ENCODE data around the gene SERPINB1.
"Not testable (repeated sequence)": the region's sequence is repeated elsewhere in the genome, so short reads cannot be mapped to it uniquely, and the experiment has no call there.

SERPINB1 gene

GRCh38 chr6:2841264-2842138 lies at the start of gene SERPINB1:
Gene SERPINB1 (minus strand): TSS chr6:2841863. CDS start chr6:2840586, 1,277 bp downstream.
- TF ChIP-seq POLR2AphosphoS5 (IDR thresholded peaks at IDR 0.05; ENCODE audit: borderline replicate concordance, low read depth, low read length) (no peak), EZH2 (IDR thresholded peaks at IDR 0.05) (no peak), FOXP2 (optimal IDR thresholded peaks at IDR 0.05; ENCODE audit: control extremely low read depth, extremely low read length, insufficient read depth) (no peak)
- H3K4me3 ChIP-seq = no peak within 1 kb of the TSS
- H3K9me3 ChIP-seq (ENCODE audit: low read depth, low read length) = no peaks in the 10 kb centered on the region
- H3K36me3 ChIP-seq (ENCODE audit: insufficient read depth, low read length) = no peaks in the 10 kb centered on the region
- no peak within 1 kb of the TSS for H3K9ac ChIP-seq (ENCODE audit: insufficient read length)
- H3K27ac ChIP-seq = no peak within 1 kb of the TSS
- DNase-seq (ENCODE audit: low read depth, low spot score) = no peak

GRCh38 chr6:2890976-2891767 lies 49.5 kb upstream of the SERPINB1 start:
- DNase-seq (ENCODE audit: low read depth, low spot score) = no peak
- Histone ChIP-seq H3K9me3 (ENCODE audit: low read depth, low read length) (no peaks in the 10 kb centered on the region), H3K36me3 (ENCODE audit: insufficient read depth, low read length) (no peaks in the 10 kb centered on the region), H3K9ac (ENCODE audit: insufficient read length) (no peak overlapping the region), H3K4me3 (no peak overlapping the region), H3K27ac (no peak overlapping the region)
- TF ChIP-seq POLR2AphosphoS5 (IDR thresholded peaks at IDR 0.05; ENCODE audit: borderline replicate concordance, low read depth, low read length) (no peak), FOXP2 (optimal IDR thresholded peaks at IDR 0.05; ENCODE audit: control extremely low read depth, extremely low read length, insufficient read depth) (no peak), EZH2 (IDR thresholded peaks at IDR 0.05) (no peak)

GRCh38 chr6:2885967-2886735 lies 44.5 kb upstream of the SERPINB1 start:
- H3K9me3 ChIP-seq (ENCODE audit: low read depth, low read length) = no peaks in the 10 kb centered on the region
- no peak for DNase-seq (ENCODE audit: low read depth, low spot score)
- H3K4me3 ChIP-seq = no peak overlapping the region
- no peak overlapping the region for H3K27ac ChIP-seq
- H3K9ac ChIP-seq (ENCODE audit: insufficient read length) = no peak overlapping the region
- TF ChIP-seq FOXP2 (optimal IDR thresholded peaks at IDR 0.05; ENCODE audit: control extremely low read depth, extremely low read length, insufficient read depth) (no peak), EZH2 (IDR thresholded peaks at IDR 0.05) (no peak), POLR2AphosphoS5 (IDR thresholded peaks at IDR 0.05; ENCODE audit: borderline replicate concordance, low read depth, low read length) (no peak)
- H3K36me3 ChIP-seq (ENCODE audit: insufficient read depth, low read length) = no peaks in the 10 kb centered on the region

GRCh38 chr6:2884804-2885203 lies 43.1 kb upstream of the SERPINB1 start:
- Histone ChIP-seq H3K9me3 (ENCODE audit: low read depth, low read length) (no peaks in the 10 kb centered on the region), H3K27ac (no peak overlapping the region), H3K4me3 (no peak overlapping the region), H3K36me3 (ENCODE audit: insufficient read depth, low read length) (no peaks in the 10 kb centered on the region), H3K9ac (ENCODE audit: insufficient read length) (no peak overlapping the region)
- no peak for DNase-seq (ENCODE audit: low read depth, low spot score)
- TF ChIP-seq EZH2 (IDR thresholded peaks at IDR 0.05) (no peak), POLR2AphosphoS5 (IDR thresholded peaks at IDR 0.05; ENCODE audit: borderline replicate concordance, low read depth, low read length) (no peak), FOXP2 (optimal IDR thresholded peaks at IDR 0.05; ENCODE audit: control extremely low read depth, extremely low read length, insufficient read depth) (no peak)

- H3K9ac ChIP-seq (ENCODE audit: insufficient read length) = no peak overlapping the region
- TF ChIP-seq POLR2AphosphoS5 (IDR thresholded peaks at IDR 0.05; ENCODE audit: borderline replicate concordance, low read depth, low read length) (no peak), EZH2 (IDR thresholded peaks at IDR 0.05) (no peak), FOXP2 (optimal IDR thresholded peaks at IDR 0.05; ENCODE audit: control extremely low read depth, extremely low read length, insufficient read depth) (no peak)
- no peaks in the 10 kb centered on the region for H3K9me3 ChIP-seq (ENCODE audit: low read depth, low read length)
- no peak for DNase-seq (ENCODE audit: low read depth, low spot score)
- no peak overlapping the region for H3K4me3 ChIP-seq
- no peaks in the 10 kb centered on the region for H3K36me3 ChIP-seq (ENCODE audit: insufficient read depth, low read length)
- H3K27ac ChIP-seq = no peak overlapping the region
These were observed 42.0 kb upstream of the SERPINB1 start for GRCh38 chr6:2883673-2884072.

GRCh38 chr6:2881423-2881822 lies 39.8 kb upstream of the SERPINB1 start:
- Histone ChIP-seq H3K27ac (no peak overlapping the region), H3K36me3 (ENCODE audit: insufficient read depth, low read length) (no peaks in the 10 kb centered on the region), H3K9me3 (ENCODE audit: low read depth, low read length) (no peaks in the 10 kb centered on the region), H3K4me3 (no peak overlapping the region), H3K9ac (ENCODE audit: insufficient read length) (no peak overlapping the region)
- no peak for DNase-seq (ENCODE audit: low read depth, low spot score)
- no peak for TF ChIP-seq EZH2 (IDR thresholded peaks at IDR 0.05)
- no peak for TF ChIP-seq POLR2AphosphoS5 (IDR thresholded peaks at IDR 0.05; ENCODE audit: borderline replicate concordance, low read depth, low read length)
- no peak for TF ChIP-seq FOXP2 (optimal IDR thresholded peaks at IDR 0.05; ENCODE audit: control extremely low read depth, extremely low read length, insufficient read depth)

- H3K9ac ChIP-seq (ENCODE audit: insufficient read length); DNase-seq (ENCODE audit: low read depth, low spot score); H3K36me3 ChIP-seq (ENCODE audit: insufficient read depth, low read length); H3K9me3 ChIP-seq (ENCODE audit: low read depth, low read length); H3K4me3 ChIP-seq; H3K27ac ChIP-seq: not testable (repeated sequence)
These were observed 38.5 kb upstream of the SERPINB1 start for GRCh38 chr6:2880156-2880555.

- DNase-seq (ENCODE audit: low read depth, low spot score) = no peak
- no peak for TF ChIP-seq FOXP2 (optimal IDR thresholded peaks at IDR 0.05; ENCODE audit: control extremely low read depth, extremely low read length, insufficient read depth)
- TF ChIP-seq POLR2AphosphoS5 (IDR thresholded peaks at IDR 0.05; ENCODE audit: borderline replicate concordance, low read depth, low read length) = no peak
- TF ChIP-seq EZH2 (IDR thresholded peaks at IDR 0.05) = no peak
- Histone ChIP-seq H3K27ac (no peak overlapping the region), H3K9me3 (ENCODE audit: low read depth, low read length) (no peaks in the 10 kb centered on the region), H3K36me3 (ENCODE audit: insufficient read depth, low read length) (no peaks in the 10 kb centered on the region), H3K9ac (ENCODE audit: insufficient read length) (no peak overlapping the region), H3K4me3 (no peak overlapping the region)
These were observed 36.3 kb upstream of the SERPINB1 start for GRCh38 chr6:2877960-2878359.
